Keratinocyte (primary cell): ENCODE measurements around the gene ILK. TPM values are rescaled to one million over a fixed set of nuclear protein-coding genes. Genes with fewer than 3 reads are reported as not detected.

Experiments
- DNase-seq: peaks from one replicate; pipeline ENCODE4 v3.0.0-alpha.2; 2011; ENCODE audit warnings: low read depth, missing footprints, low spot score
- FAIRE-seq: peaks from 2 replicates; lab custom pipeline; 2011; peaks lifted over from hg19 to GRCh38; lab: Jason Lieb, UNC
- H2AFZ ChIP-seq: 2 replicates; pipeline ENCODE4 v1.6.0; 2012; ENCODE audit warnings: low read length, control low read depth, inconsistent platforms; ENCODE audit not compliant: control insufficient read depth
- H3K27ac ChIP-seq: 2 replicates; pipeline ENCODE4 v1.5.1; 2011; ENCODE audit warnings: low read length; ENCODE audit not compliant: control insufficient read depth, insufficient read depth
- H3K27me3 ChIP-seq: 3 replicates; pipeline ENCODE4 v1.6.0; 2011; ENCODE audit warnings: low read length; ENCODE audit not compliant: control insufficient read depth, insufficient read depth; ENCODE audit errors: extremely low read depth
- H3K36me3 ChIP-seq, 2 experiments: 2 replicates in 1 of 2; 3 replicates in 1 of 2; pipeline ENCODE4 v1.5.1; 2011; ENCODE audit warnings: low read length in 2 of 2, mild to moderate bottlenecking in 1 of 2; ENCODE audit not compliant: control insufficient read depth in 2 of 2, insufficient read depth in 2 of 2; ENCODE audit errors: extremely low read depth in 1 of 2
- H3K4me1 ChIP-seq: 3 replicates; pipeline ENCODE4 v1.5.1; 2011; ENCODE audit warnings: low read length; ENCODE audit not compliant: control insufficient read depth, insufficient read depth; ENCODE audit errors: extremely low read depth
- H3K4me2 ChIP-seq: 3 replicates; pipeline ENCODE4 v1.6.0; 2011; ENCODE audit warnings: low read depth, low read length; ENCODE audit not compliant: control insufficient read depth, insufficient read depth; ENCODE audit errors: extremely low read depth
- H3K4me3 ChIP-seq, 3 experiments: fragments of 200-600 bp in 1 of 3; sonication (generic) in 1 of 3; 2 replicates in 2 of 3; 3 replicates in 1 of 3; pipeline ENCODE4 v1.5.1; 2011 to 2016; ENCODE audit warnings: low read length in 3 of 3, mild to moderate bottlenecking in 3 of 3, control low read depth in 2 of 3, inconsistent platforms in 1 of 3, low read depth in 1 of 3, mixed read lengths in 1 of 3, mixed run types in 1 of 3, moderate library complexity in 1 of 3; ENCODE audit not compliant: control insufficient read depth in 2 of 3, insufficient read depth in 2 of 3; ENCODE audit errors: extremely low read depth in 1 of 3
- H3K79me2 ChIP-seq: 2 replicates; pipeline ENCODE4 v1.6.0; 2012; ENCODE audit warnings: low read length; ENCODE audit not compliant: control insufficient read depth, insufficient read depth
- H3K9ac ChIP-seq: 3 replicates; pipeline ENCODE4 v1.6.0; 2011; ENCODE audit warnings: low read length; ENCODE audit not compliant: control insufficient read depth, insufficient read depth; ENCODE audit errors: extremely low read depth
- H3K9me1 ChIP-seq: 3 replicates; pipeline ENCODE4 v1.6.0; 2011; ENCODE audit warnings: low read length; ENCODE audit not compliant: control insufficient read depth, insufficient read depth; ENCODE audit errors: extremely low read depth
- H3K9me3 ChIP-seq: 2 replicates; pipeline ENCODE4 v1.5.1; 2012; ENCODE audit warnings: low read depth, low read length; ENCODE audit not compliant: control insufficient read depth
- H4K20me1 ChIP-seq: 3 replicates; pipeline ENCODE4 v1.6.0; 2011; ENCODE audit warnings: low read length; ENCODE audit not compliant: control insufficient read depth, insufficient read depth; ENCODE audit errors: extremely low read depth
- CTCF ChIP-seq, 3 experiments: IDR thresholded peaks in 1 of 3; conservative IDR thresholded peaks in 1 of 3; optimal IDR thresholded peaks in 1 of 3; 2 replicates in 2 of 3; 3 replicates in 1 of 3; pipeline versions ENCODE3 to v1.5.1; 2011; ENCODE audit warnings: low read length in 3 of 3, mild to moderate bottlenecking in 3 of 3, moderate library complexity in 2 of 3, control low read depth in 1 of 3, inconsistent platforms in 1 of 3; ENCODE audit not compliant: insufficient read depth in 2 of 3; ENCODE audit errors: extremely low read depth in 1 of 3
- EZH2 ChIP-seq: IDR thresholded peaks from one replicate; pipeline ENCODE4 v1.6.1; 2012; ENCODE audit warnings: inconsistent platforms, mild to moderate bottlenecking, low read length, moderate library complexity
- dilution Hi-C: fragments of 300-500 bp; cut with MboI; formaldehyde crosslinking; loops from one replicate; pipeline ENCODE4 v1.7.0; 2020; ENCODE audit warnings: low sequenced_read_pairs; ENCODE audit not compliant: extremely low pct_ligation_motif_present
- polyA plus RNA-seq, 5 experiments: library from polyadenylated mRNA; depleted of rRNA in 3 of 5; stranded (reverse) in 3 of 5; stranded (forward) in 1 of 5; unstranded in 1 of 5; fragments of >200 nt; gene quantifications; 1 replicate in 1 of 5; 2 replicates in 3 of 5; 3 replicates in 1 of 5; pipeline versions ENCODE4 v1.2.1 to v1.2.3, GENCODE V29; 2011 to 2012; ENCODE audit warnings: missing spikeins in 2 of 5, low read depth in 1 of 5, low replicate concordance in 1 of 5

The ILK gene
- polyA plus RNA-seq, 1 donor (not counting 4 experiments of a cell fraction or from before 2014, with no cell fraction given), result 117 TPM

- Histone ChIP-seq H3K9me1 (no peaks in the 10 kb centered on the region), H3K27ac (no peak overlapping the region), H2AFZ (no peak overlapping the region), H3K4me3 (no peak overlapping the region), H3K4me2 (no peak overlapping the region), H3K4me1 (peaks cover 12% of the 10 kb centered on the region), H3K36me3 (peaks cover 2 to 3% of the 10 kb centered on the region in 2 experiments), H3K79me2 (peaks cover 4% of the 10 kb centered on the region), H3K9ac (no peak overlapping the region), H3K27me3 (no peaks in the 10 kb centered on the region), H4K20me1 (no peaks in the 10 kb centered on the region), H3K9me3 (no peaks in the 10 kb centered on the region)
- DNase-seq (no peak), FAIRE-seq (no peak)
- TF ChIP-seq CTCF (optimal IDR thresholded peaks at IDR 0.05 in 1 of 3, IDR thresholded peaks at IDR 0.05 in 1 of 3, conservative IDR thresholded peaks at IDR 0.05 in 1 of 3; ENCODE audit: extremely low read depth in 1 of 3, insufficient read depth in 2 of 3, low read length in 3 of 3), result no peak
- no peak for TF ChIP-seq EZH2
- dilution Hi-C loops, result no loop called here
These were observed 18.2 kb downstream of the ILK start for GRCh38 chr11:6621711-6622211.

- Histone ChIP-seq H3K4me2 (no peak overlapping the region), H4K20me1 (no peaks in the 10 kb centered on the region), H3K9me3 (no peaks in the 10 kb centered on the region), H3K36me3 (no peaks in the 10 kb centered on the region), H3K4me3 (no peak overlapping the region), H3K79me2 (peaks cover under 1% of the 10 kb centered on the region), H3K9me1 (no peaks in the 10 kb centered on the region), H2AFZ (no peak overlapping the region), H3K27me3 (peaks cover 4% of the 10 kb centered on the region), H3K4me1 (peaks cover 11% of the 10 kb centered on the region), H3K9ac (no peak overlapping the region), H3K27ac (no peak overlapping the region)
- TF ChIP-seq CTCF (optimal IDR thresholded peaks at IDR 0.05 in 1 of 3, IDR thresholded peaks at IDR 0.05 in 1 of 3, conservative IDR thresholded peaks at IDR 0.05 in 1 of 3; ENCODE audit: extremely low read depth in 1 of 3, insufficient read depth in 2 of 3, low read length in 3 of 3) (no peak), EZH2 (no peak)
- dilution Hi-C loops, result no loop called here
- DNase-seq (no peak), FAIRE-seq (no peak)
These were observed 18.9 kb downstream of the ILK start for GRCh38 chr11:6622261-6623171.
